Endodermal cell (in vitro differentiated cells): Measurements from ENCODE around the gene TIAM1. TPM values are rescaled to one million over a fixed set of nuclear protein-coding genes. Genes with fewer than 3 reads are reported as not detected.

Source experiments
- DNase-seq: peaks from one replicate; pipeline ENCODE4 v3.0.0-alpha.2; 2017
- H3K27ac ChIP-seq: 2 replicates; pipeline ENCODE4 v1.5.1; 2013; ENCODE audit warnings: mild to moderate bottlenecking, low read depth, low read length, moderate library complexity
- H3K27me3 ChIP-seq: 2 replicates; pipeline ENCODE4 v1.6.1; 2013; ENCODE audit warnings: mild to moderate bottlenecking, low read length, moderate library complexity; ENCODE audit not compliant: insufficient read depth, control insufficient read depth, poor library complexity, severe bottlenecking
- H3K36me3 ChIP-seq: 2 replicates; pipeline ENCODE4 v1.7.0; 2013; ENCODE audit warnings: mild to moderate bottlenecking, low read length, moderate library complexity; ENCODE audit not compliant: control insufficient read depth, insufficient read depth
- H3K4me1 ChIP-seq: one replicate; pipeline ENCODE4 v1.7.0; 2013; ENCODE audit warnings: low read length; ENCODE audit not compliant: control insufficient read depth, insufficient read depth
- H3K4me3 ChIP-seq: 2 replicates; pipeline ENCODE4 v1.5.1; 2013; ENCODE audit warnings: mild to moderate bottlenecking, low read length, moderate library complexity
- H3K9ac ChIP-seq: 2 replicates; pipeline ENCODE4 v1.6.1; 2013; ENCODE audit warnings: mild to moderate bottlenecking, low read length, moderate library complexity; ENCODE audit not compliant: poor library complexity, severe bottlenecking; ENCODE audit errors: extremely low read depth
- H3K9me3 ChIP-seq: 2 replicates; pipeline ENCODE4 v1.6.1; 2013; ENCODE audit warnings: mild to moderate bottlenecking, low read length, moderate library complexity; ENCODE audit not compliant: control insufficient read depth
- H3K27ac Mint-ChIP-seq: 2 replicates; pipeline ENCODE4 v1.8.0; 2020; ENCODE audit warnings: mixed read lengths
- H3K27me3 Mint-ChIP-seq: 2 replicates; pipeline ENCODE4 v1.8.0; 2021; ENCODE audit warnings: mild to moderate bottlenecking, mixed read lengths; ENCODE audit not compliant: insufficient read depth
- H3K36me3 Mint-ChIP-seq: 2 replicates; pipeline ENCODE4 v1.8.0; 2020; ENCODE audit warnings: low read depth, mixed read lengths
- H3K4me1 Mint-ChIP-seq: 2 replicates; pipeline ENCODE4 v1.8.0; 2020; ENCODE audit warnings: mixed read lengths
- H3K4me3 Mint-ChIP-seq: 2 replicates; pipeline ENCODE4 v1.8.0; 2020; ENCODE audit warnings: mild to moderate bottlenecking, moderate library complexity, mixed read lengths
- H3K9me3 Mint-ChIP-seq: 2 replicates; pipeline ENCODE4 v1.8.0; 2020; ENCODE audit warnings: mild to moderate bottlenecking, mixed read lengths
- CTCF ChIP-seq: fragments of 200-600 bp; sonication (generic); conservative IDR thresholded peaks from 2 replicates; pipeline ENCODE4 v1.5.0; 2021; ENCODE audit warnings: antibody characterized with exemption, mild to moderate bottlenecking
- WGBS, 2 experiments: methylation state at CpG; one replicate each; pipeline versions ENCODE4 v1.1.5 to v1.1.7; 2013; ENCODE audit warnings: missing lambda C conversion rate in 2 of 2, mixed read lengths in 1 of 2; ENCODE audit not compliant: insufficient coverage in 1 of 2, insufficient read length in 1 of 2; 5-methylcytosine and 5-hydroxymethylcytosine counted together
- total RNA-seq, 2 donors: library from RNA; stranded (reverse); fragmentation: NEBNext Ultra II Directional in 1 of 2; extraction: Animal tissue kit (Norgen Biotek cat#: 25700) in 1 of 2; gene quantifications; 2 replicates in 1 of 2; 3 replicates in 1 of 2; pipeline ENCODE4 v1.2.1, GENCODE V29; 2021

TIAM1 gene
- total RNA-seq, 2 donors from 2014 or later: 29.4 to 33.3 TPM

DNA sequence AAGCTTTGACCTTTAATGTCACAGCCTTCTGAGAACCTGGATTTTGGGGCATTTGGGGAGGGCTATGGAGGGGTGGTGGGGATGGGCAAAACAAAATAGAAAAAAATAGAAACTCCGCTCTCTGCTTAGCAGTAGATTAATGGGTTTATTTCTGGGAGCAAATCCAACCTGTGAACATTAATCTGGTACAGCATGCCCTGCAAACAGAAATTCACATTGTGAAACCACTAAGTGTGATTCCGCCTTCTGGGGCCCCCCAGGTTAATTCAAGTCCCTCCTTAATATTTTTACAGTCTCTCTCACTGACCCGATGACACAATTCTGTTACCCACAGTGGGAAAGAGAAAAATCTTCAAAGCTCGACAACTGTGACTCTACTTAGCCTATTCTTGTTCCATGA lies 76.4 kb downstream of the TIAM1 start:
- peaks cover 7% of the 10 kb centered on the region for H3K36me3 Mint-ChIP-seq
- no peak for DNase-seq
- Histone ChIP-seq H3K27me3 (no peaks in the 10 kb centered on the region), H3K4me3 (no peak overlapping the region), H3K27ac (no peak overlapping the region), H3K36me3 (no peaks in the 10 kb centered on the region), H3K9ac (no peak overlapping the region), H3K4me1 (no peaks in the 10 kb centered on the region), H3K9me3 (no peaks in the 10 kb centered on the region)
- no peak overlapping the region for H3K27ac Mint-ChIP-seq
- H3K9me3 Mint-ChIP-seq: no peaks in the 10 kb centered on the region
- peaks cover 4% of the 10 kb centered on the region for H3K4me1 Mint-ChIP-seq
- H3K27me3 Mint-ChIP-seq: no peaks in the 10 kb centered on the region
- no peak for TF ChIP-seq CTCF
- WGBS, 2 experiments: 96 to 100% methylated on average over 1 to 4 of the region's 4 CpGs
- H3K4me3 Mint-ChIP-seq: no peak overlapping the region

GRCh38 chr21:31266241-31266640 lies 77.8 kb downstream of the TIAM1 start:
- no peak overlapping the region for H3K27ac ChIP-seq
- no peak for DNase-seq
- Mint-ChIP-seq H3K27me3 (no peaks in the 10 kb centered on the region), H3K4me3 (no peak overlapping the region), H3K27ac (no peak overlapping the region), H3K9me3 (no peaks in the 10 kb centered on the region), H3K36me3 (peaks cover 7% of the 10 kb centered on the region), H3K4me1 (peaks cover 4% of the 10 kb centered on the region)
- H3K27me3 ChIP-seq: no peaks in the 10 kb centered on the region
- no peak overlapping the region for H3K9ac ChIP-seq
- no peak overlapping the region for H3K4me3 ChIP-seq
- H3K9me3 ChIP-seq: no peaks in the 10 kb centered on the region
- WGBS, 2 experiments: 95 to 98% methylated on average over 18 of the region's 18 CpGs
- no peaks in the 10 kb centered on the region for H3K4me1 ChIP-seq
- H3K36me3 ChIP-seq: no peaks in the 10 kb centered on the region
- no peak for TF ChIP-seq CTCF

GRCh38 chr21:31265366-31266013 lies 78.6 kb downstream of the TIAM1 start:
- no peak overlapping the region for H3K4me3 Mint-ChIP-seq
- no peaks in the 10 kb centered on the region for H3K9me3 Mint-ChIP-seq
- H3K27me3 Mint-ChIP-seq: no peaks in the 10 kb centered on the region
- no peaks in the 10 kb centered on the region for H3K4me1 ChIP-seq
- H3K9ac ChIP-seq: no peak overlapping the region
- H3K4me1 Mint-ChIP-seq: peaks cover 4% of the 10 kb centered on the region
- no peaks in the 10 kb centered on the region for H3K36me3 ChIP-seq
- H3K9me3 ChIP-seq: no peaks in the 10 kb centered on the region
- no peak overlapping the region for H3K4me3 ChIP-seq
- WGBS, 2 experiments: 95 to 98% methylated on average over 5 to 10 of the region's 11 CpGs
- no peak overlapping the region for H3K27ac ChIP-seq
- H3K27ac Mint-ChIP-seq: no peak overlapping the region
- no peak for DNase-seq
- no peak for TF ChIP-seq CTCF
- peaks cover 7% of the 10 kb centered on the region for H3K36me3 Mint-ChIP-seq
- no peaks in the 10 kb centered on the region for H3K27me3 ChIP-seq
